ENCODE data around the gene RAB4A. TPM values are rescaled to one million over a fixed set of nuclear protein-coding genes. Genes with fewer than 3 reads are reported as not detected.

RAB4A gene
- total and polyA plus RNA-seq, 2 of the 4 experiments (the other 2 are of a cell fraction): 25.6 to 26.2 TPM

DNA sequence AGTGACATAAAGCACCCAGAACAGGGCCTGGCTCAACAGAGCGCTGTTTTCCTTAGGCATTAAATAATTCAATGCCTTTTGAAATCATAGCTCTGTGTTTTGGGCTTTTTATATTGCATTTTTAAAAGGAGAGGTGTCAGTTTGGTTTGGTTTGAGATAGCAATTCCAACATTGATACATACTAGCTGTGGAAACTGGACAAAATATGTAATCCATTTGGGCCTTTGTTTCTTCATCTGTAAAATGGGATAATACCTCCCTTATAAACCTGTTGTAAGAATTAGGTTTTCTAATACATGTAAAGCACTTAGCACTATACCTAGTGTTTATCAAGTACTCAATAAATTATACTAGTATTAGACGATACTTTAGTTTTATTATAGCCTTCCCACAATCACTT lies 8.7 kb upstream of the RAB4A start:
- CTCF ChIA-PET: interaction anchor here (0.7 to 0.8 kb wide), 2 partner anchors 37 to 252 kb away, joined by 3 read pairs; no protein-coding TSS in a partner anchor
- in situ Hi-C loops (cut with MboI; ENCODE audit: low sequenced_read_pairs): loop anchor here (25.0 kb wide), 1 partner anchor 1050 kb away; no protein-coding TSS in a partner anchor

More for the DNA sequence above, 8.7 kb upstream of the RAB4A start:
- H4K5ac ChIP-seq (ENCODE audit: low read depth, low read length): no peak overlapping the region
- no peak overlapping the region for H2AK9ac ChIP-seq (replicated peaks; ENCODE audit: low read depth, low read length, poor library complexity)
- H3K4me3 ChIP-seq (ENCODE audit: insufficient read depth, low read depth, low read length): no peak overlapping the region
- POLR2A ChIA-PET (ENCODE audit: unreplicated experiment): no interaction called here
- H3K36me3 ChIP-seq (ENCODE audit: control insufficient read depth, insufficient read depth, low read length): no peaks in the 10 kb centered on the region
- H3K27me3 ChIP-seq (ENCODE audit: control insufficient read depth, insufficient read depth, low read length): no peaks in the 10 kb centered on the region
- H3K14ac ChIP-seq (replicated peaks; ENCODE audit: low read depth, low read length): no peak overlapping the region
- dilution Hi-C loops (cut with HindIII; ENCODE audit: low sequenced_read_pairs, unreplicated experiment) (loop anchor here (25.0 kb wide), 1 partner anchor 225 kb away; no protein-coding TSS in a partner anchor), intact Hi-C loops (cut with micrococcal nuclease) (no loop called here)
- no peak overlapping the region for H3K4me2 ChIP-seq (ENCODE audit: low read depth, low read length)
- H3K79me1 ChIP-seq (ENCODE audit: low read depth in 1 of 2, low read length in 2 of 2): no peaks in the 10 kb centered on the region
- no peak overlapping the region for H4K91ac ChIP-seq (ENCODE audit: insufficient read depth, low read depth, low read length)
- H3K9ac ChIP-seq (ENCODE audit: low read depth, low read length): no peak overlapping the region
- TF ChIP-seq, protein P1, sequence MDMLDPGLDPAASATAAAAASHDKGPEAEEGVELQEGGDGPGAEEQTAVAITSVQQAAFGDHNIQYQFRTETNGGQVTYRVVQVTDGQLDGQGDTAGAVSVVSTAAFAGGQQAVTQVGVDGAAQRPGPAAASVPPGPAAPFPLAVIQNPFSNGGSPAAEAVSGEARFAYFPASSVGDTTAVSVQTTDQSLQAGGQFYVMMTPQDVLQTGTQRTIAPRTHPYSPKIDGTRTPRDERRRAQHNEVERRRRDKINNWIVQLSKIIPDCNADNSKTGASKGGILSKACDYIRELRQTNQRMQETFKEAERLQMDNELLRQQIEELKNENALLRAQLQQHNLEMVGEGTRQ (IDR thresholded peaks at IDR 0.05; ENCODE audit: low read depth, low read length): no peak
- no peak for TF ChIP-seq CHD1 (IDR thresholded peaks at IDR 0.05; ENCODE audit: low read depth, low read length)
- TF ChIP-seq BHLHE40 (IDR thresholded peaks at IDR 0.05; ENCODE audit: low read depth, low read length): no peak
- no peak for TF ChIP-seq RCOR1 (IDR thresholded peaks at IDR 0.05; ENCODE audit: insufficient replicate concordance, low read length)
- no peak for TF ChIP-seq FOS (IDR thresholded peaks at IDR 0.05; ENCODE audit: low read depth, low read length)
- TF ChIP-seq MAFK (IDR thresholded peaks at IDR 0.05; ENCODE audit: low read depth, low read length): no peak
- no peak for TF ChIP-seq MXI1 (IDR thresholded peaks at IDR 0.05; ENCODE audit: borderline replicate concordance, low read depth, low read length)
- TF ChIP-seq MAZ (IDR thresholded peaks at IDR 0.05; ENCODE audit: borderline replicate concordance, low read depth, low read length): no peak
- no peak for TF ChIP-seq RAD21 (IDR thresholded peaks at IDR 0.05; ENCODE audit: low read length)
- TF ChIP-seq SMC3 (IDR thresholded peaks at IDR 0.05; ENCODE audit: low read depth, low read length): no peak
- TF ChIP-seq NFE2L2 (IDR thresholded peaks at IDR 0.05; ENCODE audit: low read depth, low read length): no peak
- H4K8ac ChIP-seq (ENCODE audit: low read depth in 2 of 2, low read length in 2 of 2): no peak overlapping the region
- H2BK5ac ChIP-seq (ENCODE audit: low read depth, low read length, poor library complexity, severe bottlenecking): no peak overlapping the region
- no peak overlapping the region for H3K4ac ChIP-seq (ENCODE audit: low read depth, low read length)
- H4K20me1 ChIP-seq (ENCODE audit: insufficient read depth, low read length): no peaks in the 10 kb centered on the region
- no peak overlapping the region for H2AFZ ChIP-seq (replicated peaks; ENCODE audit: low read length, poor library complexity)
- H3K9me3 ChIP-seq (ENCODE audit: control insufficient read depth, insufficient read depth, low read length): no peaks in the 10 kb centered on the region
- no peak overlapping the region for H3K56ac ChIP-seq (ENCODE audit: extremely low read depth, insufficient read depth, low read length)
- no peak overlapping the region for H2BK120ac ChIP-seq (ENCODE audit: low read depth, low read length)
- H2BK20ac ChIP-seq (ENCODE audit: low read depth, low read length): no peak overlapping the region
- H3K18ac ChIP-seq (ENCODE audit: low read depth, low read length): no peak overlapping the region
- no peak overlapping the region for H2BK15ac ChIP-seq (ENCODE audit: low read depth, low read length)
- no peak overlapping the region for H3K23ac ChIP-seq (ENCODE audit: low read depth, low read length)
- no peak for ATAC-seq (ENCODE audit: low read depth)
- H3K9me1 ChIP-seq (ENCODE audit: insufficient read depth, low read length): no peaks in the 10 kb centered on the region
- H3K4me1 ChIP-seq (ENCODE audit: control insufficient read depth, insufficient read depth, low read length): 0 out of 2 replicates have a peak, but pooled peaks cover 2% of the 10 kb centered on the region
- no peak overlapping the region for H3K27ac ChIP-seq (ENCODE audit: insufficient read depth, low read length)
- no CpG with 5 or more reads among the region's 2 CpGs for WGBS, 2 experiments (ENCODE audit: extremely low coverage in 2 of 2, insufficient read length in 1 of 2)
- no TSS peak for BruUV-seq (replicated peaks)
- DNase-seq: no peak
- no peak overlapping the region for H2AK5ac ChIP-seq (ENCODE audit: low read depth, low read length)

All from IMR-90 (cell line).